AG09319 (cell line): ENCODE results near the gene SPRED3.
A peak's percentile ranks its signal among the peaks of the same experiment; 100 is the strongest.

Experiments used
- DNase-seq: peaks from one replicate; pipeline ENCODE4 v3.0.0-alpha.2; 2010; ENCODE audit warnings: low read depth; ENCODE audit errors: extremely low read depth
- TF ChIP-seq, protein P1 (sequence below): IDR thresholded peaks from 2 replicates; pipeline ENCODE4 v1.5.1; 2011; ENCODE audit warnings: low read depth, mild to moderate bottlenecking, inconsistent platforms, low read length, moderate library complexity

SPRED3 gene

DNA sequence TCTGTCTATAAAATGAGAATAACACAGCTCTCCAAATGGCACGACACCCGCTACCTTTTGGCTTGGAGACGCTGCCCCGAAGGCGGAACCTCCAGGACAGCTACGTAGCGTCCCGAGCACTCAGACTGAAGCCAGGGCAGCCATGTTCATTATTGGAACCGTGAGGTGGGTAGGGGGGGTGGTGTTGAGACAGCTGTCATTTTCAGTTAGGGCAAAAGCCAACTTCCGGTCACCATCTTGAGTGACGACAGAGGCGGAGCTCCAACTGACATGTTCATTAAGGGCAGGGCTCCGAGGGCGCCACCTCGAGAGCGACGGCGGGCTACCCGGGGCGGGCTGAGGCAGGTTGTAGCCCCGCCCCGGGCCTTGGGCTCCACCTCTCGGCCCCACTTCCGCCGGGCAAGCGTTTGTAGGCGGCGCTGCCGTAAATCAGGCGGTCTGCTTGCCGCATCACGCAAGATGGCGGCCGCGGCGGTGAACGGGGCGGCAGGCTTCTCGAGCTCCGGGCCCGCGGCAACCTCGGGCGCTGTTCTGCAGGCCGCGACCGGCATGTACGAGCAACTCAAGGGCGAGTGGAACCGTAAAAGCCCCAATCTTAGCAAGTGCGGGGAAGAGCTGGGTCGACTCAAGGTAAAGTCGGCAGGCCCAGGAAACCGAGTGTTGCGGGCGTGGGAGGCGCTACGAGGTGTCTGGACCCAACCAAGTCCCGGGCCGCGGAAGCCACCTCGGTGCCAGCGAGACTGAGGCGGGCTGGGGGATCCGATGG lies 14.0 kb upstream of the SPRED3 start, which contains the start of gene PSMD8:
TSS of gene PSMD8 (plus strand) at position 240 of the 766 bp plus-strand sequence. CDS start at position 271, 31 bp downstream.
- TF ChIP-seq, protein P1, sequence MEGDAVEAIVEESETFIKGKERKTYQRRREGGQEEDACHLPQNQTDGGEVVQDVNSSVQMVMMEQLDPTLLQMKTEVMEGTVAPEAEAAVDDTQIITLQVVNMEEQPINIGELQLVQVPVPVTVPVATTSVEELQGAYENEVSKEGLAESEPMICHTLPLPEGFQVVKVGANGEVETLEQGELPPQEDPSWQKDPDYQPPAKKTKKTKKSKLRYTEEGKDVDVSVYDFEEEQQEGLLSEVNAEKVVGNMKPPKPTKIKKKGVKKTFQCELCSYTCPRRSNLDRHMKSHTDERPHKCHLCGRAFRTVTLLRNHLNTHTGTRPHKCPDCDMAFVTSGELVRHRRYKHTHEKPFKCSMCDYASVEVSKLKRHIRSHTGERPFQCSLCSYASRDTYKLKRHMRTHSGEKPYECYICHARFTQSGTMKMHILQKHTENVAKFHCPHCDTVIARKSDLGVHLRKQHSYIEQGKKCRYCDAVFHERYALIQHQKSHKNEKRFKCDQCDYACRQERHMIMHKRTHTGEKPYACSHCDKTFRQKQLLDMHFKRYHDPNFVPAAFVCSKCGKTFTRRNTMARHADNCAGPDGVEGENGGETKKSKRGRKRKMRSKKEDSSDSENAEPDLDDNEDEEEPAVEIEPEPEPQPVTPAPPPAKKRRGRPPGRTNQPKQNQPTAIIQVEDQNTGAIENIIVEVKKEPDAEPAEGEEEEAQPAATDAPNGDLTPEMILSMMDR = peak; percentile 20
- DNase-seq = peak; percentile 96

DNA sequence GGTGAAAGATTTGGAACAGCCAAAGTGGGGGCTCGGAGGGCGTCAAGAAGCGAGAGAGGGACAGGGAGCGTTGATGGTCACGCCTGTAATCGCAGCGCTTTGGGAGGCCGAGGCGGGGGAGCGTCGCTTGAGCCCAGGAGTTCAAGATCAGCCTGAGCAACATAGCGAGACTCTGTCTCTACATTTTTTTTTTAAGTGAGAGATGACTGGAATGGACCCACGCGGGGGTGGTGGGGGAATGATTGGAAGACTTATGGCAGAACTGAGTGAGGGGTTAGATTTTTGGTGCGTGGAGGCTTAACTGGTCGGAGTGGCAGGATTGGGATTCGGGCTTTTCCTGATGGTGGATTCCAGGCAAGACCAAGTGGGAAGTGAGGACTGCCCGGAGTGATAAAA lies 13.4 kb upstream of the SPRED3 start:
- TF ChIP-seq, protein P1 = no peak
- no peak for DNase-seq

DNA sequence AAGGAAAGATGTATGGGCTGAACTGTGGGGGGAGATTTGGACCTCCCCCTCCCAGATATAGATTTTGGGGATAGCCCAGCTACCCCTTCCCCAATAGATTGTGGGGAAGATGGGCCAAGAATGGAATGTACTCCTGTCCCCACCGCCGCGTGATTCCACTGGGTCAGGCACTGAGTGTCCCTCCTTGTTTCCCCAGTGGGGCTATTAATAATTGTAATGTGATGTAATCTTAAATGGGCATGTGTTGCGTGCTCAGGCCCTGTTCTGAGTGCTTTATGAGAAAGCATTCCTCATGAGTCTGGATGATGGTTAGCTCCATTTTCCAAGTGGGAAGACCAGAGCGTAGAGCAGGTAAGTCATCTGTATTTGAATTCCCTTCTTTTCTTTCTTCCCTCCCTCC lies 12.7 kb upstream of the SPRED3 start:
- TF ChIP-seq, protein P1 = no peak
- DNase-seq = no peak

DNA sequence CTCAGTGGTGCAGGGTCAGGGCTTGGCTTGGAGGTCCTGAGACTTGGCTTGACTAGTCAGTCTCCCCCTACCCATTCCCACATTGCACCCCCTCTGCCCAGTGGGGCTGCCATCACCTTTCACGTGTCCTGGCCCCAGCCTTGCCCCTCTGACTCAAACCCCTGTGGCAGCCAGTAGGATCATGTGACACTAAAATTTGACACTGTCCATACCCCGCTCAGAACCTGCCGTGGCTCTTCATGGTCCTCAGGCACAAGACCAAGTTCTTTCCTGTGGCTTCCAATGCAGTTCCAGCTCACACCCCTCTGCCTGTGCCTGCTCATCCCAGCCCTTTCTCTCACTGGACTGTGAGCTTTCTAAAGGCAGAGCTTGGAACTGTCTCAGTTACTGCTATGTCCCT lies 11.9 kb upstream of the SPRED3 start:
- TF ChIP-seq, protein P1 = no peak
- DNase-seq = no peak

GRCh38 chr19:38377052-38377451 lies 11.4 kb upstream of the SPRED3 start:
- no peak for DNase-seq
- TF ChIP-seq, protein P1 = no peak

DNA sequence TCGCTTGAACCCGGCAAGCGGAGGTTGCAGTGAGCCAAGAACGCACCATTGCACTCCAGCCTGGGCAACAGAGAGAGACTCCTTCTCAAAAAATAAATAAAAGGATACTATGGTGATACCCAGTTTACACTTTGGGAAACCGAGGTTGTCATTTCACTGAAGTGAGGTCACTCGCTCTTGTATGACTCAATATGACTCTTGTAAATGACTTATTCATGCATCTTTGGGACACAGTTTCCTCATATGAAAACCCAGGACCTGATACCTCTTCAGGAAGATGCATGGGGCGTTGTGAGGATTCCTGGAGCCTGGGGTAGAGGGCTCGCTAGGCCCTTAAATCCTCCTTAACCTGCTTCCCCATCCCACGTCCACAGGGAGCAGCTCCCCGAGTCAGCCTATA lies 9.6 kb upstream of the SPRED3 start:
- TF ChIP-seq, protein P1 = no peak
- no peak for DNase-seq

- DNase-seq = no peak
- TF ChIP-seq, protein P1 = no peak
These were observed 7.4 kb upstream of the SPRED3 start for GRCh38 chr19:38381138-38381537.
